ENCODE data around the gene UPF3A.
"Not testable (repeated sequence)": the region's sequence is repeated elsewhere in the genome, so short reads cannot be mapped to it uniquely, and the experiment has no call there.

Gene UPF3A

GRCh38 chr13:114339857-114340534 lies 58.6 kb downstream of the UPF3A start:
- no peak for FAIRE-seq

- FAIRE-seq = no peak
Measured at GRCh38 chr13:114341003-114341777, 59.8 kb downstream of the UPF3A start.

GRCh38 chr13:114347256-114347655 lies 65.9 kb downstream of the UPF3A start:
- FAIRE-seq = not testable (repeated sequence)

GRCh38 chr13:114352763-114353162 lies 71.4 kb downstream of the UPF3A start:
- not testable (repeated sequence) for FAIRE-seq

GRCh38 chr13:114353382-114353781 lies 72.0 kb downstream of the UPF3A start:
- FAIRE-seq = not testable (repeated sequence)
